Measurements from ENCODE around the gene ERICH2. TPM values are rescaled to one million over a fixed set of nuclear protein-coding genes. Genes with fewer than 3 reads are reported as not detected.

The ERICH2 gene
- total RNA-seq, 1 donor from 2014 or later: not detected

GRCh38 chr2:170821531-170822289 is 51.5 kb downstream of the ERICH2 start:
- no peak for DNase-seq (ENCODE audit: low read depth)
- no peak overlapping the region for H3K4me3 ChIP-seq (ENCODE audit: low read depth, low read length)
- TF ChIP-seq CTCF (conservative IDR thresholded peaks at IDR 0.05; ENCODE audit: low read depth, low read length): no peak

GRCh38 chr2:170822290-170823087 is 52.3 kb downstream of the ERICH2 start:
- DNase-seq (ENCODE audit: low read depth): no peak
- peak; percentile 29 for TF ChIP-seq CTCF (conservative IDR thresholded peaks at IDR 0.05; ENCODE audit: low read depth, low read length)
- H3K4me3 ChIP-seq (ENCODE audit: low read depth, low read length): peak overlapping the region; percentile 38

- no peak for DNase-seq (ENCODE audit: low read depth)
- no peak for TF ChIP-seq CTCF (conservative IDR thresholded peaks at IDR 0.05; ENCODE audit: low read depth, low read length)
- H3K4me3 ChIP-seq (ENCODE audit: low read depth, low read length): peak overlapping the region; percentile 38
Observed at GRCh38 chr2:170823088-170823897, 53.1 kb downstream of the ERICH2 start.

GRCh38 chr2:170823898-170824215 is 53.7 kb downstream of the ERICH2 start:
- TF ChIP-seq CTCF (conservative IDR thresholded peaks at IDR 0.05; ENCODE audit: low read depth, low read length): no peak
- peak overlapping the region; percentile 23 for H3K4me3 ChIP-seq (ENCODE audit: low read depth, low read length)
- no peak for DNase-seq (ENCODE audit: low read depth)

GRCh38 chr2:170824526-170825015 is 54.4 kb downstream of the ERICH2 start:
- H3K4me3 ChIP-seq (ENCODE audit: low read depth, low read length): no peak overlapping the region
- no peak for DNase-seq (ENCODE audit: low read depth)
- no peak for TF ChIP-seq CTCF (conservative IDR thresholded peaks at IDR 0.05; ENCODE audit: low read depth, low read length)

- no peak for TF ChIP-seq CTCF (conservative IDR thresholded peaks at IDR 0.05; ENCODE audit: low read depth, low read length)
Observed at GRCh38 chr2:170827841-170828532, 57.8 kb downstream of the ERICH2 start.

More at GRCh38 chr2:170827841-170828532, 57.8 kb downstream of the ERICH2 start:
- H3K4me3 ChIP-seq (ENCODE audit: low read depth, low read length): no peak overlapping the region
- DNase-seq (ENCODE audit: low read depth): no peak

Measured in epithelial cell of proximal tubule (primary cell).